GM18511 (cell line): Measurements from ENCODE around the gene MEGF10.

Source experiments
- ATAC-seq: cut with Tn5 transposase; IDR thresholded peaks from one replicate; pipeline ENCODE4 v1.9.1; 2021; ENCODE audit warnings: mild to moderate bottlenecking, moderate library complexity; ENCODE audit not compliant: unreplicated experiment

The MEGF10 gene

GRCh38 chr5:127431977-127432585 is 141.5 kb downstream of the MEGF10 start:
- ATAC-seq, result no peak

GRCh38 chr5:127433526-127433925 is 142.9 kb downstream of the MEGF10 start:
- no peak for ATAC-seq

GRCh38 chr5:127434588-127434987 is 144.0 kb downstream of the MEGF10 start:
- no peak for ATAC-seq

- no peak for ATAC-seq
Observed at GRCh38 chr5:127435821-127436220, 145.2 kb downstream of the MEGF10 start.

- ATAC-seq, result no peak
Observed at GRCh38 chr5:127439644-127440043, 149.0 kb downstream of the MEGF10 start.

- no peak for ATAC-seq
Observed at GRCh38 chr5:127440831-127441230, 150.2 kb downstream of the MEGF10 start.

GRCh38 chr5:127441799-127442484 is 151.3 kb downstream of the MEGF10 start:
- no peak for ATAC-seq

GRCh38 chr5:127444171-127444570 is 153.6 kb downstream of the MEGF10 start:
- ATAC-seq, result no peak

GRCh38 chr5:127445328-127445727 is 154.7 kb downstream of the MEGF10 start:
- no peak for ATAC-seq

GRCh38 chr5:127446626-127447025 is 156.0 kb downstream of the MEGF10 start:
- no peak for ATAC-seq

GRCh38 chr5:127447827-127448226 is 157.2 kb downstream of the MEGF10 start:
- no peak for ATAC-seq

- no peak for ATAC-seq
Observed at GRCh38 chr5:127450046-127450445, 159.4 kb downstream of the MEGF10 start.

GRCh38 chr5:127451096-127451495 is 160.5 kb downstream of the MEGF10 start:
- ATAC-seq, result no peak

GRCh38 chr5:127452626-127453025 is 162.0 kb downstream of the MEGF10 start:
- ATAC-seq, result no peak

- no peak for ATAC-seq
Observed at GRCh38 chr5:127471211-127471610, 180.6 kb downstream of the MEGF10 start.

- ATAC-seq, result no peak
Observed at GRCh38 chr5:127472700-127473099, 182.1 kb downstream of the MEGF10 start.

- ATAC-seq, result no peak
Observed at GRCh38 chr5:127486471-127486870, 195.9 kb downstream of the MEGF10 start.

GRCh38 chr5:127492854-127493738 is 202.5 kb downstream of the MEGF10 start:
- peak; percentile 88 for ATAC-seq

- no peak for ATAC-seq
Observed at GRCh38 chr5:127498548-127498947, 208.0 kb downstream of the MEGF10 start.

- no peak for ATAC-seq
Observed at GRCh38 chr5:127505905-127506304, 215.3 kb downstream of the MEGF10 start.

GRCh38 chr5:127506616-127507015 is 216.0 kb downstream of the MEGF10 start:
- no peak for ATAC-seq
